Uterus (tissue), 4 donors: ENCODE data around the gene NCSTN. TPM values are rescaled to one million over a fixed set of nuclear protein-coding genes. Genes with fewer than 3 reads are reported as not detected.
A peak's percentile ranks its signal among the peaks of the same experiment; 100 is the strongest.

Source experiments
- DNase-seq, 2 donors: peaks; one replicate each; pipeline ENCODE4 v3.0.0-alpha.2; 2019 to 2020
- H3K27ac ChIP-seq, 2 donors: fragments of 200-600 bp; sonication (generic); 1 replicate in 1 of 2; 2 replicates in 1 of 2; pipeline ENCODE4 v1.5.1; 2016 to 2018
- H3K27me3 ChIP-seq, 2 donors: fragments of 200-600 bp; sonication (generic); one replicate each; pipeline ENCODE4 v1.5.1; 2018 to 2019; ENCODE audit warnings: control low read depth in 1 of 2
- H3K36me3 ChIP-seq, 2 donors: fragments of 200-600 bp; sonication (generic); one replicate each; pipeline ENCODE4 v1.5.1; 2019; ENCODE audit warnings: control low read depth in 1 of 2
- H3K4me1 ChIP-seq, 2 donors: fragments of 200-600 bp; sonication (generic); one replicate each; pipeline ENCODE4 v1.5.1; 2018 to 2019; ENCODE audit warnings: control low read depth in 1 of 2
- H3K4me3 ChIP-seq, 2 donors: fragments of 200-600 bp; sonication (generic); 1 replicate in 1 of 2; 2 replicates in 1 of 2; pipeline ENCODE4 v1.5.1; 2018 to 2019; ENCODE audit warnings: mild to moderate bottlenecking in 1 of 2
- H3K9me3 ChIP-seq, 2 donors: fragments of 200-600 bp; sonication (generic); one replicate each; pipeline ENCODE4 v1.5.1; 2019; ENCODE audit warnings: control low read depth in 1 of 2
- CTCF ChIP-seq, 4 experiments: fragments of 200-600 bp in 2 of 4; fragments of 450-650 bp in 2 of 4; sonication (generic) in 2 of 4; IDR thresholded peaks; one replicate each; pipeline ENCODE4 v1.5.1; 2016 to 2019; ENCODE audit warnings: antibody characterized with exemption in 4 of 4, mild to moderate bottlenecking in 2 of 4, moderate library complexity in 1 of 4
- POLR2A ChIP-seq, 2 donors: fragments of 450-650 bp; IDR thresholded peaks; one replicate each; pipeline ENCODE4 v1.6.1; 2016; ENCODE audit warnings: antibody characterized with exemption in 2 of 2, mild to moderate bottlenecking in 1 of 2, moderate library complexity in 1 of 2
- intact Hi-C: fragments of 100-400 bp; cut with DNase I; formaldehyde crosslinking; loops from one replicate; pipeline ENCODE4 v1.15.1; 2023; ENCODE audit warnings: low total_unique reads
- total RNA-seq, 4 donors: library from RNA; depleted of rRNA in 3 of 4; stranded (reverse); fragments of >200 nt in 3 of 4; gene quantifications; one replicate each; pipeline versions ENCODE4 v1.1.0 to v1.2.4, GENCODE V29; 2014 to 2023
- donor health status: DM: yes; HTN: yes; CAD: no.

Gene NCSTN
- total RNA-seq, 4 donors from 2014 or later = 18.2 to 69.1 (median 56.4) TPM

- peak overlapping the region in 1 of 2 donors; percentile 71 for H3K4me3 ChIP-seq
- intact Hi-C loops = no loop called here
- no peaks in the 10 kb centered on the region for H3K9me3 ChIP-seq
- no peaks in the 10 kb centered on the region for H3K4me1 ChIP-seq
- no peaks in the 10 kb centered on the region for H3K36me3 ChIP-seq
- no peak for DNase-seq
- TF ChIP-seq CTCF (IDR thresholded peaks at IDR 0.05) = no peak
- no peak for TF ChIP-seq POLR2A (IDR thresholded peaks at IDR 0.05)
- H3K27me3 ChIP-seq = no peaks in the 10 kb centered on the region
- H3K27ac ChIP-seq = peak overlapping the region in 1 of 2 donors; percentile 3
Measured at GRCh38 chr1:160402001-160402795, 59.0 kb downstream of the NCSTN start.

- H3K4me1 ChIP-seq = no peaks in the 10 kb centered on the region
- no peak overlapping the region for H3K4me3 ChIP-seq
- no peak overlapping the region for H3K27ac ChIP-seq
- intact Hi-C loops = no loop called here
- no peaks in the 10 kb centered on the region for H3K27me3 ChIP-seq
- no peaks in the 10 kb centered on the region for H3K9me3 ChIP-seq
- no peaks in the 10 kb centered on the region for H3K36me3 ChIP-seq
- no peak for DNase-seq
- TF ChIP-seq POLR2A (IDR thresholded peaks at IDR 0.05) (no peak), CTCF (IDR thresholded peaks at IDR 0.05) (no peak)
Measured at GRCh38 chr1:160403244-160403643, 60.1 kb downstream of the NCSTN start.

GRCh38 chr1:160404094-160404493 is 60.9 kb downstream of the NCSTN start:
- Histone ChIP-seq H3K27ac (no peak overlapping the region), H3K9me3 (no peaks in the 10 kb centered on the region), H3K4me3 (no peak overlapping the region), H3K36me3 (no peaks in the 10 kb centered on the region), H3K27me3 (no peaks in the 10 kb centered on the region), H3K4me1 (no peaks in the 10 kb centered on the region)
- intact Hi-C loops = no loop called here
- no peak for TF ChIP-seq POLR2A (IDR thresholded peaks at IDR 0.05)
- no peak for TF ChIP-seq CTCF (IDR thresholded peaks at IDR 0.05)
- DNase-seq = no peak

- no peak overlapping the region for H3K4me3 ChIP-seq
- intact Hi-C loops = no loop called here
- no peak for TF ChIP-seq POLR2A (IDR thresholded peaks at IDR 0.05)
- TF ChIP-seq CTCF (IDR thresholded peaks at IDR 0.05) = no peak
- H3K9me3 ChIP-seq = no peaks in the 10 kb centered on the region
- H3K4me1 ChIP-seq = no peaks in the 10 kb centered on the region
- no peaks in the 10 kb centered on the region for H3K27me3 ChIP-seq
- DNase-seq = no peak
- H3K27ac ChIP-seq = no peak overlapping the region
- H3K36me3 ChIP-seq = no peaks in the 10 kb centered on the region
Measured at GRCh38 chr1:160405331-160405877, 62.2 kb downstream of the NCSTN start.
